Neural progenitor cell (in vitro differentiated cells): ENCODE data around the gene RBKS.

Experiments
- EZH2 ChIP-seq: fragments of 200-600 bp; sonication (generic); IDR thresholded peaks from 2 replicates; pipeline ENCODE4 v1.6.1; 2017; ENCODE audit warnings: antibody characterized with exemption, mild to moderate bottlenecking, moderate library complexity
- TF ChIP-seq, protein P1 (sequence below): fragments of 200-600 bp; sonication (generic); IDR thresholded peaks from 2 replicates; pipeline ENCODE4 v1.5.1; 2017; ENCODE audit warnings: antibody characterized with exemption, mild to moderate bottlenecking

- TF ChIP-seq, protein P1, sequence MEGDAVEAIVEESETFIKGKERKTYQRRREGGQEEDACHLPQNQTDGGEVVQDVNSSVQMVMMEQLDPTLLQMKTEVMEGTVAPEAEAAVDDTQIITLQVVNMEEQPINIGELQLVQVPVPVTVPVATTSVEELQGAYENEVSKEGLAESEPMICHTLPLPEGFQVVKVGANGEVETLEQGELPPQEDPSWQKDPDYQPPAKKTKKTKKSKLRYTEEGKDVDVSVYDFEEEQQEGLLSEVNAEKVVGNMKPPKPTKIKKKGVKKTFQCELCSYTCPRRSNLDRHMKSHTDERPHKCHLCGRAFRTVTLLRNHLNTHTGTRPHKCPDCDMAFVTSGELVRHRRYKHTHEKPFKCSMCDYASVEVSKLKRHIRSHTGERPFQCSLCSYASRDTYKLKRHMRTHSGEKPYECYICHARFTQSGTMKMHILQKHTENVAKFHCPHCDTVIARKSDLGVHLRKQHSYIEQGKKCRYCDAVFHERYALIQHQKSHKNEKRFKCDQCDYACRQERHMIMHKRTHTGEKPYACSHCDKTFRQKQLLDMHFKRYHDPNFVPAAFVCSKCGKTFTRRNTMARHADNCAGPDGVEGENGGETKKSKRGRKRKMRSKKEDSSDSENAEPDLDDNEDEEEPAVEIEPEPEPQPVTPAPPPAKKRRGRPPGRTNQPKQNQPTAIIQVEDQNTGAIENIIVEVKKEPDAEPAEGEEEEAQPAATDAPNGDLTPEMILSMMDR, result no peak
- no peak for TF ChIP-seq EZH2
These were observed 33.8 kb downstream of the RBKS start for GRCh38 chr2:27856386-27856785.
